Mucosa of rectum (tissue), 2 donors: ENCODE results near the gene GNA15.

Source experiments
- H3K27ac ChIP-seq, 2 donors: one replicate each; pipeline ENCODE4 v1.7.0; 2013; ENCODE audit warnings: inconsistent platforms in 2 of 2, low read depth in 2 of 2, low read length in 2 of 2
- H3K27me3 ChIP-seq, 2 donors: one replicate each; pipeline ENCODE4 v1.7.0; 2013; ENCODE audit warnings: low read length in 2 of 2; ENCODE audit not compliant: control insufficient read depth in 2 of 2, insufficient read depth in 2 of 2
- H3K36me3 ChIP-seq, 2 donors: one replicate each; pipeline ENCODE4 v1.7.0; 2013; ENCODE audit warnings: low read length in 2 of 2; ENCODE audit not compliant: control insufficient read depth in 2 of 2, insufficient read depth in 2 of 2
- H3K4me1 ChIP-seq, 2 donors: one replicate each; pipeline ENCODE4 v1.7.0; 2013; ENCODE audit warnings: low read length in 2 of 2, mild to moderate bottlenecking in 1 of 2; ENCODE audit not compliant: control insufficient read depth in 2 of 2, insufficient read depth in 2 of 2
- H3K4me3 ChIP-seq, 2 donors: one replicate each; pipeline ENCODE4 v1.7.0; 2013; ENCODE audit warnings: low read length in 2 of 2
- H3K9ac ChIP-seq, 2 donors: one replicate each; pipeline ENCODE4 v1.7.0; 2013; ENCODE audit warnings: low read length in 2 of 2, low read depth in 1 of 2, mild to moderate bottlenecking in 1 of 2
- H3K9me3 ChIP-seq, 2 donors: one replicate each; pipeline ENCODE4 v1.7.0; 2013; ENCODE audit warnings: low read length in 2 of 2; ENCODE audit not compliant: control insufficient read depth in 2 of 2
- donor health status: healthy.
- donor health status: Normal muscosa, but diverticular disease.

Gene GNA15

DNA sequence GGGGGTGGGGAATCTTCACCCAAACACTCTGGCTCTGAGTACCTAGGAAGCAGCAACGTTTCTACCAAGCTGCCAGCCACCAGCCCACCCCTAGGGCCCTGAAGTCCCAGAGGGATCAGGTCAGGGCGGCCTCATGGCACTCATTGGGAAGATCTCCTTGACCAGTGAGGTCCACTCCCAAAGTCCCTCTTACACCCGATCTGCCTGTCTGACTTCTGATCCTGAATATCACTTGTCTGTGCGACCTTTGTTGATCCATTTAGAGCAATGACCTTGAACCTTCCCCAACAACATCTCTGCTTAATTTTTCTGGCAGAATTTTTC, 2.1 kb upstream of the GNA15 start:
- Histone ChIP-seq H3K9me3 (no peaks in the 10 kb centered on the region), H3K27me3 (no peaks in the 10 kb centered on the region), H3K9ac (no peak overlapping the region), H3K4me1 (no peaks in the 10 kb centered on the region), H3K27ac (peak overlapping the region; percentile 43 to 55), H3K4me3 (no peak overlapping the region), H3K36me3 (no peaks in the 10 kb centered on the region)

- Histone ChIP-seq H3K4me1 (peaks cover 2% of the 10 kb centered on the region in 2 donors), H3K36me3 (no peaks in the 10 kb centered on the region), H3K27ac (peak overlapping the region in 1 of 2 donors; percentile 48), H3K4me3 (peak overlapping the region; percentile 37 to 59), H3K9me3 (no peaks in the 10 kb centered on the region), H3K27me3 (no peaks in the 10 kb centered on the region), H3K9ac (peak overlapping the region in 1 of 2 donors; percentile 56)
Observed at GRCh38 chr19:3136684-3137055, 837 bp downstream of the GNA15 start.

DNA sequence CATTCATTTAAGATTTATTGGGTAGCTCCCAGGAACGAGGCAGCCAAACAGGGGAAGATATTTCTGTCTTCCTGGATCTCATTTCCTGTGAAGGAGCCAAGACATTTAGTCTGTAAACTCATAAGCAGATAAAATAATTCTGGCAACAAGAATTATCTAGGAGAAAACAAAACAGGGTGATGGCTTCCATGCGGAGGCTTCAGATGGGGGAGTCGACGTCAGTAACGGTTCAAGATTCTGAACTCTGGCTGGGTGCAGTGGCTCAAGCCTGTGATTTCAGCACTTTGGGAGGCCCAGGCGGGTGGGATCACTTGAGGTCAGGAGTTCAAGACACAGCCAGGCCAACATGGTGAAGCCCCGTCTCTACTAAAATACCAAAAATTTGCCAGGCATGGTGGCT, 1.3 kb downstream of the GNA15 start:
- Histone ChIP-seq H3K9me3 (no peaks in the 10 kb centered on the region), H3K36me3 (no peaks in the 10 kb centered on the region), H3K27me3 (no peaks in the 10 kb centered on the region), H3K4me3 (peak overlapping the region in 1 of 2 donors; percentile 37), H3K4me1 (peaks cover 5% of the 10 kb centered on the region in 2 donors), H3K27ac (no peak overlapping the region), H3K9ac (no peak overlapping the region)

- peaks cover 5 to 8% of the 10 kb centered on the region in 2 donors for H3K4me1 ChIP-seq
- H3K36me3 ChIP-seq: no peaks in the 10 kb centered on the region
- no peak overlapping the region for H3K27ac ChIP-seq
- no peak overlapping the region for H3K4me3 ChIP-seq
- H3K9ac ChIP-seq: no peak overlapping the region
- no peaks in the 10 kb centered on the region for H3K27me3 ChIP-seq
- H3K9me3 ChIP-seq: no peaks in the 10 kb centered on the region
Observed at GRCh38 chr19:3138268-3138667, 2.4 kb downstream of the GNA15 start.

DNA sequence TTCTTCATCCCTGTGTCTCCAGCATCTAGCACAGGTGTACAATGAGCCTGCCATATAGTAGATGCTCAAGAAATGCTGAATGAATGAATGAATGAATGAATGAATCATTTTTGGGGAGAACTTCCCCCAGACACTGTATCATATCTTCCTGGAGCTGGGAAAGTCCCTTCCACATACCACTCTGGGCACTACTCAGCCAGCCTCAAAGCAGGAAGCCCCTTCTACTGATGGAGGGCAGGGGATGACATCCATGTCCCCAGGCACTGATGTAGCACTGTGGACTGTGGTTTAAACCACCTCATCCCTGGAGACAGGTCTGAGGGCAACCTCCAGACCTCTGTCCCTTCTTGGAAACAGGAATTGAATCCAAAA, 4.8 kb downstream of the GNA15 start:
- H3K27ac ChIP-seq: no peak overlapping the region
- H3K4me1 ChIP-seq: peaks cover 5 to 8% of the 10 kb centered on the region in 2 donors
- H3K9me3 ChIP-seq: no peaks in the 10 kb centered on the region
- no peak overlapping the region for H3K9ac ChIP-seq
- no peak overlapping the region for H3K4me3 ChIP-seq
- no peaks in the 10 kb centered on the region for H3K36me3 ChIP-seq
- H3K27me3 ChIP-seq: no peaks in the 10 kb centered on the region

GRCh38 chr19:3142292-3142670, 6.4 kb downstream of the GNA15 start:
- peaks cover 5 to 8% of the 10 kb centered on the region in 2 donors for H3K4me1 ChIP-seq

GRCh38 chr19:3142781-3143337, 7.0 kb downstream of the GNA15 start:
- no peaks in the 10 kb centered on the region for H3K36me3 ChIP-seq
- H3K9ac ChIP-seq: no peak overlapping the region
- no peak overlapping the region for H3K4me3 ChIP-seq
- H3K27me3 ChIP-seq: no peaks in the 10 kb centered on the region
- no peak overlapping the region for H3K27ac ChIP-seq
- H3K9me3 ChIP-seq: no peaks in the 10 kb centered on the region
- H3K4me1 ChIP-seq: peaks cover 5 to 8% of the 10 kb centered on the region in 2 donors

More at GRCh38 chr19:3142292-3142670, 6.4 kb downstream of the GNA15 start:
- H3K36me3 ChIP-seq: no peaks in the 10 kb centered on the region
- no peak overlapping the region for H3K4me3 ChIP-seq
- no peaks in the 10 kb centered on the region for H3K27me3 ChIP-seq
- H3K9ac ChIP-seq: no peak overlapping the region
- no peaks in the 10 kb centered on the region for H3K9me3 ChIP-seq
- peak overlapping the region; percentile 34 to 77 for H3K27ac ChIP-seq

DNA sequence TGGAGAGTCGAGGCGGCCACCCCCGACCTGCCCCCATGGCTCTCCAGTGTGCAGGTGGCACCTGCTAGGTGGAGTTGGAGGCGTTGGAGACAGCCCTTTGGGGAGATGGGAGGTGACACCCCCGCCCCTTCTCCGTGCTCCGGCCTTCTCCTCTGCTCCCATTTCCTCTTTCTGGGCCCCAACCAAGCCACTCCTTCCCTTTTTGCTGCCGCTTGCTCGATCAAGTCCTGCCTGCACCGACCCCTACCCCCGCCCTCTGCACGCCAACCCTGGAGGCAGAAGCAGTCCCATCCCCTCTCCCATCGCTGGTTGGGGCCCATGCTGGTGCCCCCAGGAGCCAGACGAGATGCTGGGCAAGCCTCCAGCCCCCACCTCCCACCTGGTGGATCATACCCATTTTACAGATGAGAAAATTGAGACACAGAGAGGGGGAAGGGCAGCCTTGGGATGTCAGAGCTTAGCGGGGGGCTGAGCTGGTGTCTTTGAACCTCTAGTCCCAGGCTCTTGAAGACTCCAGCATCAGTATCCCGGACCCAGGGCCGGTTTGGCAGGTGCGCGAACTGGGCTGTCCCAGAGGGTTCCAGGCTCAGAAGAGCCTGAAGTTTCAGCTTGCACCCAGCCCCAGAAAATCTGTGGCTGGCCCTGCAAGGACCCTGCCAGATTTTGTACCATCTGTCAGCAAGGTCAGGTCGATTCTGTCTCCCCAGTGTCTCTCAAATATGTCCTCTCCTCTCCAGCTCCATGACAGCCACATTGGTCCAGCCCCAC, 10.3 kb downstream of the GNA15 start:
- H3K9ac ChIP-seq: no peak overlapping the region
- H3K27ac ChIP-seq: no peak overlapping the region
- H3K4me1 ChIP-seq: peaks cover 5 to 8% of the 10 kb centered on the region in 2 donors
- H3K4me3 ChIP-seq: no peak overlapping the region
- H3K27me3 ChIP-seq: no peaks in the 10 kb centered on the region
- peaks cover 0 to 2% of the 10 kb centered on the region in 2 donors for H3K36me3 ChIP-seq
- no peaks in the 10 kb centered on the region for H3K9me3 ChIP-seq

- Histone ChIP-seq H3K27ac (no peak overlapping the region), H3K4me1 (peaks cover 3 to 7% of the 10 kb centered on the region in 2 donors), H3K9me3 (no peaks in the 10 kb centered on the region), H3K9ac (no peak overlapping the region), H3K4me3 (no peak overlapping the region), H3K36me3 (peaks cover 0 to 2% of the 10 kb centered on the region in 2 donors), H3K27me3 (no peaks in the 10 kb centered on the region)
Observed at GRCh38 chr19:3146677-3147100, 10.9 kb downstream of the GNA15 start.

DNA sequence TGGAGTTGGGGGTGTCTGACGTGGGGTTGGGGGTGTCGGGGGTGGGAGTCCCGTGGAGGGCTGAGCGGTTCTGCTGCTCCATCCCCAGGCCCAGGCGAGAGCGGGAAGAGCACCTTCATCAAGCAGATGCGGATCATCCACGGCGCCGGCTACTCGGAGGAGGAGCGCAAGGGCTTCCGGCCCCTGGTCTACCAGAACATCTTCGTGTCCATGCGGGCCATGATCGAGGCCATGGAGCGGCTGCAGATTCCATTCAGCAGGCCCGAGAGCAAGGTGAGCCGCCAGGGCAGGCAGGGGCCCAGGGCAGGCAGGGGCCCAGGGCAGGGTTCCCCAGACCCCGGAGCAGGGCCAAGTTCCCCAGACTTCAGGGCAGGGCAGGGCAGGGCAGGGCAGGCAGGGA, 12.7 kb downstream of the GNA15 start:
- H3K9me3 ChIP-seq: no peaks in the 10 kb centered on the region
- no peaks in the 10 kb centered on the region for H3K4me1 ChIP-seq
- no peaks in the 10 kb centered on the region for H3K27me3 ChIP-seq
- H3K27ac ChIP-seq: no peak overlapping the region
- H3K36me3 ChIP-seq: peaks cover 0 to 2% of the 10 kb centered on the region in 2 donors
- no peak overlapping the region for H3K9ac ChIP-seq
- no peak overlapping the region for H3K4me3 ChIP-seq
